Cerebellar nuclear complex (tissue), 1 donor: Measurements from ENCODE around the gene ZNF821.
"Not testable (repeated sequence)": the region's sequence is repeated elsewhere in the genome, so short reads cannot be mapped to it uniquely, and the experiment has no call there.

ENCODE experiments used
- DNase-seq, 2 experiments: peaks; one replicate each; lab custom pipeline; 2025; lab: John Stamatoyannopoulos, UW

Gene ZNF821

GRCh38 chr16:71859762-71860521 is 24.0 kb downstream of the ZNF821 start:
- DNase-seq = no peak

- no peak for DNase-seq
Observed at GRCh38 chr16:71855937-71856662, 27.9 kb downstream of the ZNF821 start.

DNA sequence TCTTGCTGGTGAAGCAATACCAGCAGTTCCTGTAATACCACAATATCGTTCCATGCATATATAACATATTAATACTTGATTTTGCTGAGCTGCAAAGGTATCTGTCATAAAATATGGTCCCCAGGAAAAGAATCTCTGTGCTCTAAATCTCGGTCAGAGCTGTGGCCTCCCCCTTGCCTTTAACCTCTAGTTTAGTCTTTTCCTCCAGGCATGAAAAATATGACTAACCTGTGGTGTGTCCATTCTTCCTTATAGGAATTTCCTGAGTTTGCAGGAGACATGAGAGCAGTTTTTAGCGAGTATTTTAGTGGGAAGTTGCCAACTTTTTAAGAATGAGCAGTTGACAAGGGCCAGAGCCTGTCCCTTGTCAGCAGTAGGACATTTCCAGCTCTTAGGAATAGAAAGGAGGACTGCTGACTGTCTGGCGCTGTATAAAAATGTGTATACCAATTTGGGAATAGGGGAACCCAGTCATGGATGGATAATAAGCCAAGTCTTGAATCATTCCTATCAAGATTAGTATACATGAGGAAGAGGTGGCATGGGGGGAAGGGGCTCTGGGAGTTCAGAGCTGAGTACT is 29.5 kb downstream of the ZNF821 start:
- DNase-seq = no peak

DNA sequence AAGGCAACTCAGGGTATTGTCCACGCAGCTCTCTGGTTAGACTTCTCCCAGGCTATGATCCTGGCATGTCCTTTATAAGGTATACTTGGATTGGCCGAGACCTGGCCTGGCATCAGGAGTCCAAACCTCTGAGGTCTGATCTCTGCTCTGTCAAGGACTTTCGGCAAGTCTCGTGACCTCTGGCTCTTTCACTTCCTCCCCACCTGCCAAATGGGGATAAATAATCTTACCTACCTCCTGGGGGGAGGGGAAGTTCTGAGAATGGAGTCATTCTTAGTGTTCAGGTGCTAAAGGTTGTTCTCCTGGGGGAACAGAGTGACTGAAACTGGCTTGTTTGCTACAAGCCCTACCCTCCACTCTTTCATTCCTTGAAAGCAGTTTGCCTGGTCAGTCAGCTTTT is 30.6 kb downstream of the ZNF821 start:
- no peak for DNase-seq

- DNase-seq = no peak
Observed at GRCh38 chr16:71852561-71852960, 31.4 kb downstream of the ZNF821 start.

DNA sequence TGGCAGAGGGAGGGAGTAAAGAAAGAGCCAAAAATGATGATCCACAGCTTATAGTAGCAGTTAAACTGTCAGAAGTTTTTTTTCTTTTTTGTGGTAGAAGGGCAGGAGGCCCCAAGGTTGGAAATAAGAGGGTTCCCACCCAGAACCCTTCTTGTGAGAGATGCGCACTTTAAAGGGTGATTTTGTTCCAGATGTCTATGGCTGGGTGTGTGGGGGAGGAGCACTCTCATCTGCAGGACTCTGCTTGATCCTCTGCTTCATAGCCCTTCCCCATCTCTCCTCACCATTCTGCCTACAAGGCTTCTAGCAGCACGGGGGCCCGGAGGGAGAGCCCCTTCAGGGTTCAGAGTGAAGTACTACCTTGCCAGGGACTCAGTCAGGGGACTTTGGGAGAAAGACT is 31.8 kb downstream of the ZNF821 start:
- DNase-seq = no peak

- no peak for DNase-seq
Observed at GRCh38 chr16:71851746-71852145, 32.2 kb downstream of the ZNF821 start.

DNA sequence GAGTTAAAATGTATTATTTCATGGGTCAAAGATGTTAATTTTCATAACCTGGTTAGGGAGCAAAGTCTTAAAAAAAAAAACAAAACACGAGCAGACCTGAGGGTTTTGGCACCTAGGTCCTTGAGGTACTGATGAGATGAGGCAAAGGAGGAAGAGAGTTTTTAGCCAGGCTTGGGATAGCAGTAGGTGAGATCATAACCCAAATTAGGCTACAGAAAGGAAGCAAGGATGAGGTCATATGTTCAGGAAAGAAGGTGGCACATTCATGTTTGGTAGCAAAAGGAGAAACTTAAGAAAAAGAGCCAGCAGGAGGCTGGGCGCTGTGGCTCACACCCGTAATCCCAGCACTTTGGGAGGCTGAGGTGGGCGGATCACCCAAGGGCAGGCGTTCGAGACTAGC is 35.4 kb downstream of the ZNF821 start:
- no peak for DNase-seq

DNA sequence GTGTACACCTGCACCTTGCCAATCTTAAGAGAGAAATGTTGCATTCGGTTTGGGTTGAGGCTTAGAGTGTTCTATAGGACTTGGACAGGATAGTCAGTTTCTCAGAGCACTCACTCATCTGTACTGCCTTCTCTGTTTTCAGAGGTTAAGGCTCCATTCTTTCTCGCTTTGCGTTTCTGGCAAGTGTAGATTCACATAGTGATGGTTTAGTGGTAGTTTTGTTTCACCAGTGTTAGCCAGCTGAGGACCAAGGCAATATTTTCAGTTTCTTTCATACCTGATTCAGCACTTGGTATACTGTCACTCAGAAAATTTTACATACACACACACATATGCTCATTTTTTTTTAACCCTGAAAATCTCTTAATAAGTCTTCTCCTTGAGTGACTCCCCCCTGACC is 36.9 kb downstream of the ZNF821 start:
- no peak for DNase-seq

- DNase-seq = no peak
Observed at GRCh38 chr16:71846431-71846830, 37.6 kb downstream of the ZNF821 start.

- DNase-seq = peak in 1 of 2 experiments; percentile 3
Observed at GRCh38 chr16:71845639-71846430, 38.1 kb downstream of the ZNF821 start, which contains the start of gene ATXN1L. TSS of gene ATXN1L (plus strand) at chr16:71845976. CDS start at chr16:71849741, 3,765 bp downstream.

DNA sequence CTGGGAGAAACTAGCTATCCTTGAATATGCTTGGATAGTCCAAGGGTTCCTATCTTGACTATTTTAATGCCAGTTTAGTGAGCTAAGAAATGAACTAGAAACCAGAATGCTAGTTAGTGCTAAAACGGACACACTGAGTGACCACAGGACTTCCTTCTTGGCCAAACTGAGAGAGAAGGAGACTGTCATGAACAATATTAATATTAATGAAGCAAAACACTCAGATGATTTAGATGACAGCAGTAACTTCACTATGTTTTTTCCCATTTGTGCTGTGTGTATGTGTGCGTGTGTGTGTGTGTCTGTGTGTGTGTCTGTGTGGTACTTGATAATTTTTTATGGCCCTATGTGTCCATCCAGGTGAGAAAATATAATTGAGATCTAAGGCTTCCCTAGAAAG is 40.4 kb downstream of the ZNF821 start:
- DNase-seq = no peak

- DNase-seq = no peak
Observed at GRCh38 chr16:71840052-71840451, 43.9 kb downstream of the ZNF821 start.

GRCh38 chr16:71837150-71837549 is 46.8 kb downstream of the ZNF821 start:
- no peak for DNase-seq

DNA sequence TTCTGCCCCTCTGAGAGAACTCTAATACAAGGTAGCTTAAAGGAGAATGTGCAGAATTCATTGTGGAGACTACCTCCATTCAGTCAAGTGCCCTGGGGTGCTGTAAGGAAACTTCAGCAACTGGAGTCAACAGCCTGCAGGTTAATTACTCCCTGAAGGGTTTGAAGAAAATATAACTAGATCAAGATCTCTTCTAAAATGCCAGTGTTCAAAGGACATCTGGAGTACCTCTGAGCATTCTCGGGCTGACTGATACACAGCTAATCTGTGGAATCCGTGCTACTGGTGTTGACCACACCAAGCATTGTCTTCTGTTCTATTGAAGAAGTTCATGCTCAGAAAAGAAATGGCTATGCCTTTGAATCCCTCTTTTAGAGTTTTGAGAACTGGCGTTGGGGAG is 49.7 kb downstream of the ZNF821 start:
- DNase-seq = no peak

DNA sequence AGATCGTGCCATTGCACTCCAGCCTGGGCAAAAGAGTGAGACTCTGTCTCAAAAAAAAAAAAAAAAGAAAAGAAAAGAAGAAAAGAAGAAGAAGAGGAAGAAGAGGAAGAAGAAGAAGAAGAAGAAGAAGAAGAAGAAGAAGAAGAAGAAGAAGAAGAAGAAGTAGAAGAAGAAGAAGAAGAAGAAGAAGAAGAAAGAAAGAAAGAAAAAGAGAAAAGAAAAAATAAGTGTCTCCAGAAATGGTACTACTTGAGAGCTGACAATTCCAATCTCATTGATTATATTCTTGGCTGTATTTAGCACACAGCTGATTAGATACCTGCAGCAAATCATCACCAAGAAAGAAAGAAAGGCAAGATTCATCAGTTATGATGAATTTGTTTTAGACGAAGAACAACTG is 51.9 kb downstream of the ZNF821 start:
- not testable (repeated sequence) for DNase-seq

GRCh38 chr16:71831698-71832097 is 52.3 kb downstream of the ZNF821 start:
- DNase-seq = not testable (repeated sequence)

DNA sequence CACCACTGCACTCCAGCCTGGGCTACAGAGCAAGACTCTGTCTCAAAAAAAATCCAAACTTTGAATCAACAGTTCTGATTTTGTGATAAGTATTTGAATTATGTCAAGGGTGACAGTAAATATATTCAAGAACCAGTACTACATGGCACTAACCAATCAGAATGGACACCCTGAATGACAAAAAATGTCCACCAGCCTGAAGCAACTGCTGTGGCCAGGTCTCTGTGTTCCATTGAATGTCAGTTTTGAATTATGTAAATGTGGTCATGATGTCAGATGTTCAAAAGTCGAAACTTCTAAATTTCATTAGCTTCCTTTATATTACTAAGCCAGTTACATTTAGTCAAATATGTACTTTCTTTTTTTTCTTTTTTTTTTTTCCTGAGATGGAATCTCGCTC is 53.6 kb downstream of the ZNF821 start:
- DNase-seq = no peak

- no peak for DNase-seq
Observed at GRCh38 chr16:71826533-71827017, 57.4 kb downstream of the ZNF821 start.

DNA sequence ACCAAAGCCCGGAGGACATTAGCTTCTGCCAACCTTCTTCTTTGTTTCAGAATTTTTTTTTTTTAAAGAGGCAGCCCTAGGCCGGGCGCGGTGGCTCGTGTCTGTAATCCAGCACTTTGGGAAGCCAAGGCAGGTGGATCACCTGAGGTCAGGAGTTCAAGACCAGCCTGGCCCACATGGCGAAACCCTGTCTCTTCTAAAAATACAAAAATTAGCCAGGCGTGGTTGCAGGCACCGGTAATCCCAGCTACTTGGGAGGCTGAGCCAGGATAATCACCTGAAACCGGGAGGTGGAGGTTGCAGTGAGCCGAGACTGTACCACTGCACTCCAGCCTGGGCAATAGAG is 66.9 kb downstream of the ZNF821 start:
- DNase-seq = not testable (repeated sequence)

DNA sequence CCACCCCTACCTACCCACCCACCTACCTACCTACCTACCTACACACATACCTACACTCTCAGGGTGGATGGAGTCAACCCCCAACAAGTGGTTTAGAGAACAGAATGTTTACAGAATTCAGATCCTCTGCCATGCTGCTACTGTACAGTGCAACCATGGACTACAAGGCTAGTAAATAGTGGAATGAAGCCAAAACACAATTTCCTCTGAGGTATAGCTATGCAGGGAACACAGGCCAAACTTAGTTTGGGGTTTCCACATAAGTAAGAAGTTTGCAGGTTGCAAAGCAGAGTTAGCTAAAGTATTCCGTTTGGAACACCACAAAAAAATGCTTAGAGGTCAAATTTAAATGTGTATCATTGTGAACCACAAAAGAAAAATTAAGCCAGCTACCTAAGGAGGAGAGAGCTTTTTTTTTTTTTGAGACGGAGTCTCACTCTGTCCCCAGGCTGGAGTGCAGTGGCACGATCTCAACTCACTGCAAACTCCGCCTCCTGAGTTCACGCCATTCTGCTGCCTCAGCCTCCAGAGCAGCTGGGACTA is 72.7 kb downstream of the ZNF821 start:
- DNase-seq = no peak

DNA sequence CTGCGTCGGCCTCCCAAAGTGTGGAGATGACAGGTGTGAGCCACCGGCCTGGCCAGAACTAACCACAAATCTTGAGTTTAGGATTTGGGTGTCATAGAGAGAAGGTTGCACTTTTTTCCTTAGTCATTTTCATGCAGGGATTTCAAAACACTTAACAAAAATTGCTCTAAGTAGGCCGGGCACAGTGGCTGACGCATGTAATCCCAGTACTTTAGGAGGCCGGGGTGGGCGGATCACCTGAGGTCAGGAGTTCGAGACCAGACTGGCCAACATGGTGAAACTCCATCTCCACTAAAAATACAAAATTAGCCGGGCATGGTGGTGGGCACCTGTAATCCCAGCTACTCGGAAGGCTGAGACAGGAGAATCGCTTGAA is 73.8 kb downstream of the ZNF821 start:
- not testable (repeated sequence) for DNase-seq
